Measurements from ENCODE around the gene RAB40C. TPM values are rescaled to one million over a fixed set of nuclear protein-coding genes. Genes with fewer than 3 reads are reported as not detected.

RAB40C gene
- total RNA-seq, 1 experiment from 2014 or later, result 30.7 TPM

DNA sequence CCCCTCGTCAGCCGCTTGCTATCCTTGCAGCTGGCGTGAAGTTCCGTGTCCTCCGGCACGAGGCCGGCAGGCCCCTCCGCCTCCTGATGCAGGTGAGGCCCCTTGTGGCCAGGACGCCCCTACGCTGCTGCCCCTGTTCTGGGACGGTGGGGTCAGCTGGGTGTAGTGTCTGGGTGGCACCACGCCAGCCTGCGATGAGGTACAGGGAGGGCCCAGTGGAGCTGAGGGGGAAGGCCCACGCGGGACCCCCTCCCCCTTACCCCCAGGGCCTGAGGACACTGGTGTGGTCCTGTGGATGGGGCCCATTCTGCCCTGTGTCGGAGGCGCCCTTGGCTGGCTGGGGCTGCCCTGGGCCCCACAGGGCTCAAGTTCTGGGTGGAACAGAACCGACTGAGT lies 7.7 kb upstream of the RAB40C start:
- Histone ChIP-seq H3K27ac (ENCODE audit: low read length) (no peak overlapping the region), H3K36me3 (ENCODE audit: control insufficient read depth, insufficient read depth, low read length) (no peaks in the 10 kb centered on the region), H3K4me3 (ENCODE audit: low read depth in 2 of 2, low read length in 2 of 2) (no peak overlapping the region), H3K9me3 (ENCODE audit: control insufficient read depth, insufficient read depth, low read depth, low read length) (no peaks in the 10 kb centered on the region), H3K4me1 (ENCODE audit: control insufficient read depth, insufficient read depth, low read length) (peaks cover 25% of the 10 kb centered on the region), H3K27me3 (ENCODE audit: control insufficient read depth, insufficient read depth, low read length) (no peaks in the 10 kb centered on the region)
- ChIA-PET POLR2A (no interaction called here), CTCF (no interaction called here)
- ATAC-seq (no peak), DNase-seq (ENCODE audit: low read depth, low spot score) (no peak)
- TF ChIP-seq, protein P1, sequence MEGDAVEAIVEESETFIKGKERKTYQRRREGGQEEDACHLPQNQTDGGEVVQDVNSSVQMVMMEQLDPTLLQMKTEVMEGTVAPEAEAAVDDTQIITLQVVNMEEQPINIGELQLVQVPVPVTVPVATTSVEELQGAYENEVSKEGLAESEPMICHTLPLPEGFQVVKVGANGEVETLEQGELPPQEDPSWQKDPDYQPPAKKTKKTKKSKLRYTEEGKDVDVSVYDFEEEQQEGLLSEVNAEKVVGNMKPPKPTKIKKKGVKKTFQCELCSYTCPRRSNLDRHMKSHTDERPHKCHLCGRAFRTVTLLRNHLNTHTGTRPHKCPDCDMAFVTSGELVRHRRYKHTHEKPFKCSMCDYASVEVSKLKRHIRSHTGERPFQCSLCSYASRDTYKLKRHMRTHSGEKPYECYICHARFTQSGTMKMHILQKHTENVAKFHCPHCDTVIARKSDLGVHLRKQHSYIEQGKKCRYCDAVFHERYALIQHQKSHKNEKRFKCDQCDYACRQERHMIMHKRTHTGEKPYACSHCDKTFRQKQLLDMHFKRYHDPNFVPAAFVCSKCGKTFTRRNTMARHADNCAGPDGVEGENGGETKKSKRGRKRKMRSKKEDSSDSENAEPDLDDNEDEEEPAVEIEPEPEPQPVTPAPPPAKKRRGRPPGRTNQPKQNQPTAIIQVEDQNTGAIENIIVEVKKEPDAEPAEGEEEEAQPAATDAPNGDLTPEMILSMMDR (IDR thresholded peaks at IDR 0.05), result no peak
- no peak for TF ChIP-seq POLR2AphosphoS5 (IDR thresholded peaks at IDR 0.05; ENCODE audit: low read depth, low read length)
- no peak for TF ChIP-seq REST (IDR thresholded peaks at IDR 0.05; ENCODE audit: insufficient read depth in 1 of 2, low read depth in 2 of 2, low read length in 1 of 2)
- no peak for TF ChIP-seq TCF7L2 (IDR thresholded peaks at IDR 0.05; ENCODE audit: low read depth, low read length)
- no peak for TF ChIP-seq SIN3A (IDR thresholded peaks at IDR 0.05; ENCODE audit: borderline replicate concordance, insufficient read depth, low read depth, low read length)
- in situ Hi-C loops (cut with HindIII; ENCODE audit: low pct_unique_long_range_greater_than_20kb, low sequenced_read_pairs), result no loop called here
- no TSS peak for BruUV-seq (replicated peaks)
- intact Hi-C loops (cut with micrococcal nuclease; ENCODE audit: unreplicated experiment), result no loop called here

- no TSS peak for BruUV-seq (replicated peaks)
- ATAC-seq, result no peak
- TF ChIP-seq POLR2AphosphoS5 (IDR thresholded peaks at IDR 0.05; ENCODE audit: low read depth, low read length) (no peak), SIN3A (IDR thresholded peaks at IDR 0.05; ENCODE audit: borderline replicate concordance, insufficient read depth, low read depth, low read length) (no peak)
- TF ChIP-seq, protein P1 (IDR thresholded peaks at IDR 0.05), result peak; percentile 56
- DNase-seq (ENCODE audit: low read depth, low spot score), result no peak
- Histone ChIP-seq H3K4me1 (ENCODE audit: control insufficient read depth, insufficient read depth, low read length) (peaks cover 27% of the 10 kb centered on the region), H3K4me3 (ENCODE audit: low read depth in 2 of 2, low read length in 2 of 2) (no peak overlapping the region), H3K9me3 (ENCODE audit: control insufficient read depth, insufficient read depth, low read depth, low read length) (no peaks in the 10 kb centered on the region), H3K27ac (ENCODE audit: low read length) (no peak overlapping the region), H3K36me3 (ENCODE audit: control insufficient read depth, insufficient read depth, low read length) (no peaks in the 10 kb centered on the region), H3K27me3 (ENCODE audit: control insufficient read depth, insufficient read depth, low read length) (no peaks in the 10 kb centered on the region)
- intact Hi-C loops (cut with micrococcal nuclease; ENCODE audit: unreplicated experiment) (no loop called here), in situ Hi-C loops (cut with HindIII; ENCODE audit: low pct_unique_long_range_greater_than_20kb, low sequenced_read_pairs) (no loop called here)
- POLR2A ChIA-PET, result no interaction called here
- CTCF ChIA-PET, result interaction anchor here (0.6 kb wide), 1 partner anchor 14 kb away, joined by 5 read pairs; no protein-coding TSS in a partner anchor
Measured at GRCh38 chr16:582614-583331, 7.1 kb upstream of the RAB40C start.
